Fibroblast of mammary gland (primary cell): ENCODE data around the gene FMN1.

Source experiments
- DNase-seq: peaks from one replicate; pipeline ENCODE4 v3.0.0-alpha.2; 2010; ENCODE audit warnings: low read depth
- H3K4me3 ChIP-seq: 2 replicates; pipeline ENCODE4 v1.5.1; 2011; ENCODE audit warnings: low read depth, mild to moderate bottlenecking, low read length, moderate library complexity; ENCODE audit not compliant: control insufficient read depth
- CTCF ChIP-seq: conservative IDR thresholded peaks from 2 replicates; pipeline ENCODE4 v1.5.1; 2011; ENCODE audit warnings: low read depth, low read length, inconsistent platforms; ENCODE audit not compliant: control insufficient read depth, insufficient read depth

FMN1 gene

GRCh38 chr15:32838820-32839219, 355.7 kb downstream of the FMN1 start:
- no peak for TF ChIP-seq CTCF
- no peak overlapping the region for H3K4me3 ChIP-seq
- peak; percentile 98 for DNase-seq

DNA sequence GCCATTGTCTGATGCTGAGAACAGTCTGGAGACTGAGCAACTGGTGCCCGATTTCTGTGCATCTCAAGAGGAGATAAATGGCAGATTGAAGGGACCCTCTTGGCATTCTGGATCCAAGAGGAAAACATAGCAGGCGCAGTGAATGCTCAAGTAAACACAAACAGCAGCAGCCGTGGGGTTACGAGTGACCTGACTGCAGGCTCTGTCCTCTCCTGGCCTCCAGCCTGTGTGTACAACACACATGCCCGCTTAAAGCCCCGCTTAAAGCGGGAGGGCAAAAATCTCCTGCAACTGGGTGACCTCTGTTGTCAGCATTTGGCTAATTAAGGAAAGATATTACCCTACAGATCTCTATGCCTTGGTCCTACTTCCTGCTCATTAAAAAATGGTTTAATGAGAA, 356.2 kb downstream of the FMN1 start:
- no peak overlapping the region for H3K4me3 ChIP-seq
- peak; percentile 14 for DNase-seq
- no peak for TF ChIP-seq CTCF

- TF ChIP-seq CTCF = no peak
- no peak overlapping the region for H3K4me3 ChIP-seq
- peak; percentile 16 for DNase-seq
Measured at GRCh38 chr15:32837935-32838334, 356.6 kb downstream of the FMN1 start.

DNA sequence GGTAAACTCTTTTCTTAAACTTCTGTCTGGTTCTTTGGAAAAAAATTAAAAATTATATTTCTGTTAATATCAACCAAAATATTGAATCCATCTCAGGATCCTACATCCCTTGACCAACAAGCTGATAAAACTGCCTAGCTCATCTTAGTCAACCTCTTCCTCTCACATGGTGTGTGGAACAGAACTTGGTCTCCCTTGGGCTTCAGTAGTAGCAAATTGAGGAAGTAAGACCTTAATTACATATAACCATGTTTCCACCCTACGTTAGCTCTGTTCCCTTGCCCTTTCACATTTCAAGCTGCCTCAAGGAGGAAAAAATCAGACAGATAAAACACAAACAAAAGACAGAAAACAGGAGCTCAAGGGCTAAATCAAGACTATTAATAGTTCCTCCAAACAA, 360.4 kb downstream of the FMN1 start:
- DNase-seq = no peak
- H3K4me3 ChIP-seq = no peak overlapping the region
- TF ChIP-seq CTCF = no peak

DNA sequence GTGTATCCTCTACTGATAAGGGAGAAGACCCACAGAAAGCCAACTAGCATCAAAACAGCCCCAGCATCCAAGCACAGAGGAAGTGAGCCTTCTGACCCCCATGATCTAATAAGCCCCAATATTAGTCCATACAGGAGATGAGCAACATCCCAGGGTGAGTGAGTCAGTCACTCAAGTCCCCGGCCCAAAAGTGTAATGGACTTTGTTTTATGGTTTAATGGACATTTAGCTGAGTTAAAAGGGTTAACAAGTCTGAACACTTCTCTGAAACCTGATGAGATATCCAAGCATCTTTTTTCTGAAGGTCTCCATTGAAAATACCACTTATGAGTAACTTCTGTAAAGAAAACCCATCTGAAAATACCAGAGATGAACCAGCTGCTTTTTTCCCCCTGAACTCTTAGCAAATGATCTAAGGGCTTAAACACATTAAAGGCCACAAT, 361.1 kb downstream of the FMN1 start:
- no peak overlapping the region for H3K4me3 ChIP-seq
- no peak for TF ChIP-seq CTCF
- DNase-seq = peak; percentile 76

GRCh38 chr15:32831485-32831884, 363.0 kb downstream of the FMN1 start:
- TF ChIP-seq CTCF = no peak
- H3K4me3 ChIP-seq = no peak overlapping the region
- no peak for DNase-seq

GRCh38 chr15:32830241-32830640, 364.3 kb downstream of the FMN1 start:
- TF ChIP-seq CTCF = no peak
- no peak for DNase-seq
- H3K4me3 ChIP-seq = no peak overlapping the region
